Measurements from ENCODE around the gene NSMCE1.

The NSMCE1 gene

GRCh38 chr16:27258241-27258734, 10.3 kb downstream of the NSMCE1 start:
- Histone ChIP-seq H3F3A (ENCODE audit: insufficient read depth, low read length) (no peaks in the 10 kb centered on the region), H3K9ac (ENCODE audit: low read length) (no peak overlapping the region), H3K27ac (ENCODE audit: low read depth, low read length, poor library complexity, severe bottlenecking) (peak overlapping the region; percentile 20), H3K9me2 (ENCODE audit: low read depth, low read length) (no peaks in the 10 kb centered on the region), H3K4me1 (ENCODE audit: insufficient read depth, low read length, severe bottlenecking) (peaks cover 42% of the 10 kb centered on the region), H3K79me2 (ENCODE audit: insufficient read depth, low read length) (peaks cover 11% of the 10 kb centered on the region), H4K20me1 (ENCODE audit: insufficient read depth, low read length) (no peaks in the 10 kb centered on the region), H3K36me3 (ENCODE audit: insufficient read depth, low read length) (peaks cover 25% of the 10 kb centered on the region), H3K4me3 (ENCODE audit: low read depth, low read length, poor library complexity, severe bottlenecking) (no peak overlapping the region), H3K27me3 (ENCODE audit: insufficient read depth, low read length) (no peaks in the 10 kb centered on the region), H3K9me3 (ENCODE audit: low read length) (no peaks in the 10 kb centered on the region), H2AFZ (ENCODE audit: low read length) (no peak overlapping the region), H3K4me2 (ENCODE audit: low read length) (no peak overlapping the region)
- TF ChIP-seq CTCF (IDR thresholded peaks at IDR 0.05; ENCODE audit: low read length) (no peak), EZH2 (IDR thresholded peaks at IDR 0.05; ENCODE audit: borderline replicate concordance, low read length) (no peak)

- peaks cover 22% of the 10 kb centered on the region for H3K36me3 ChIP-seq (ENCODE audit: insufficient read depth, low read length)
- H3K4me2 ChIP-seq (ENCODE audit: low read length) = no peak overlapping the region
- H3F3A ChIP-seq (ENCODE audit: insufficient read depth, low read length) = no peaks in the 10 kb centered on the region
- no peaks in the 10 kb centered on the region for H4K20me1 ChIP-seq (ENCODE audit: insufficient read depth, low read length)
- no peaks in the 10 kb centered on the region for H3K9me3 ChIP-seq (ENCODE audit: low read length)
- H3K27me3 ChIP-seq (ENCODE audit: insufficient read depth, low read length) = no peaks in the 10 kb centered on the region
- H3K9ac ChIP-seq (ENCODE audit: low read length) = no peak overlapping the region
- H2AFZ ChIP-seq (ENCODE audit: low read length) = no peak overlapping the region
- peaks cover 11% of the 10 kb centered on the region for H3K79me2 ChIP-seq (ENCODE audit: insufficient read depth, low read length)
- H3K4me3 ChIP-seq (ENCODE audit: low read depth, low read length, poor library complexity, severe bottlenecking) = no peak overlapping the region
- H3K27ac ChIP-seq (ENCODE audit: low read depth, low read length, poor library complexity, severe bottlenecking) = no peak overlapping the region
- TF ChIP-seq CTCF (IDR thresholded peaks at IDR 0.05; ENCODE audit: low read length) = no peak
- no peak for TF ChIP-seq EZH2 (IDR thresholded peaks at IDR 0.05; ENCODE audit: borderline replicate concordance, low read length)
- no peaks in the 10 kb centered on the region for H3K9me2 ChIP-seq (ENCODE audit: low read depth, low read length)
- H3K4me1 ChIP-seq (ENCODE audit: insufficient read depth, low read length, severe bottlenecking) = peaks cover 32% of the 10 kb centered on the region
Observed at GRCh38 chr16:27257271-27257670, 11.3 kb downstream of the NSMCE1 start.

- H3F3A ChIP-seq (ENCODE audit: insufficient read depth, low read length) = no peaks in the 10 kb centered on the region
- H3K9me2 ChIP-seq (ENCODE audit: low read depth, low read length) = no peaks in the 10 kb centered on the region
- no peak overlapping the region for H3K4me2 ChIP-seq (ENCODE audit: low read length)
- H3K9me3 ChIP-seq (ENCODE audit: low read length) = no peaks in the 10 kb centered on the region
- H2AFZ ChIP-seq (ENCODE audit: low read length) = no peak overlapping the region
- no peaks in the 10 kb centered on the region for H3K27me3 ChIP-seq (ENCODE audit: insufficient read depth, low read length)
- no peak for TF ChIP-seq CTCF (IDR thresholded peaks at IDR 0.05; ENCODE audit: low read length)
- no peak for TF ChIP-seq EZH2 (IDR thresholded peaks at IDR 0.05; ENCODE audit: borderline replicate concordance, low read length)
- no peaks in the 10 kb centered on the region for H4K20me1 ChIP-seq (ENCODE audit: insufficient read depth, low read length)
- H3K27ac ChIP-seq (ENCODE audit: low read depth, low read length, poor library complexity, severe bottlenecking) = no peak overlapping the region
- peaks cover 11% of the 10 kb centered on the region for H3K79me2 ChIP-seq (ENCODE audit: insufficient read depth, low read length)
- H3K9ac ChIP-seq (ENCODE audit: low read length) = no peak overlapping the region
- H3K4me3 ChIP-seq (ENCODE audit: low read depth, low read length, poor library complexity, severe bottlenecking) = no peak overlapping the region
- peaks cover 28% of the 10 kb centered on the region for H3K4me1 ChIP-seq (ENCODE audit: insufficient read depth, low read length, severe bottlenecking)
- peaks cover 26% of the 10 kb centered on the region for H3K36me3 ChIP-seq (ENCODE audit: insufficient read depth, low read length)
Observed at GRCh38 chr16:27256861-27257260, 11.7 kb downstream of the NSMCE1 start.

Data from OCI-LY1 (cell line).